KBM-7 (cell line): ENCODE data around the gene SGIP1.
"Not testable (repeated sequence)": the region's sequence is repeated elsewhere in the genome, so short reads cannot be mapped to it uniquely, and the experiment has no call there.

Experiments
- DNase-seq: peaks from one replicate; pipeline ENCODE4 v3.0.0-alpha.2; 2015
- in situ Hi-C: fragments of 300-500 bp; cut with MboI; formaldehyde crosslinking; loops from 2 replicates; pipeline ENCODE4 v1.14.3; 2020; ENCODE audit warnings: low sequenced_read_pairs, low pct_unique_long_range_greater_than_20kb, mixed read lengths

The SGIP1 gene

DNA sequence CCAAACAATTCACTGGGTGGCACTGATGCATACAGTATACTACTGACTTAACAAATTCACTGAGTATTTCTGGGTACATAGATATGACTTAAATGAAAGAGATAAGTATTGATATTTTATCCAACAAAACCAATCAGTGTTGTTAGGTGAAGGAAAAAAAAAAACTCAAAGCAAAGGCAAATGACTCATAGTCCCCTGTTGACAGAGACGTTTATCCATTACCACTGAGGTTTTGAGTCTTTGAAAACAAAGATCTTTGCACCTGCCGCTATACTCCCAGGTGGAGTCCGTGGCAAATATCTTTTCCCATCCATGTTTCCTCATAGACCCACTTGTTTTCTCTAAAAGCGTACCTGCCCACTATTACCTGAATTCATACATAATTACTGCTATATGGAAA is 236.7 kb downstream of the SGIP1 start:
- DNase-seq = no peak
- in situ Hi-C loops = loop anchor here (25.0 kb wide), 2 partner anchors 217 to 367 kb away; partner anchors contain the start of gene C1orf141

DNA sequence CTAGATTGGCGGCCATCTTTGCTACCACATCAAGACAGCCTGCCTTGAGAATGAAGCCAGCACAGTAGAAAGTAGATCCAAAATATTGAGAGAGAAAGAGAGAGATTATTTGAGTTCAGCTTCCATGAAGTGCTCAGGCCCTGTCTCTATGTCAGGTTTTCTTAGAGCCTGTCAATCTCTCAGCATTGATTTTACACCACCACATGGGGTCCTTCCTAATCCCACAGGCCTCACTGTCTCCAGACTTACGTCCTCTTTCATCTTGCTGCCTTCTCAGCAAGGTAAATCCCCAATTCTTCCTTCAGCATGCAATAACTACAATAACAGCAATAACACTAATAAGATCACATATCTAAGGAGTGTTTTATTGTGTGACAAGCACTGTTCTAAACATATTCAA is 239.3 kb downstream of the SGIP1 start:
- no peak for DNase-seq
- in situ Hi-C loops = loop anchor here (25.0 kb wide), 2 partner anchors 214 to 364 kb away; partner anchors contain the start of gene C1orf141

DNA sequence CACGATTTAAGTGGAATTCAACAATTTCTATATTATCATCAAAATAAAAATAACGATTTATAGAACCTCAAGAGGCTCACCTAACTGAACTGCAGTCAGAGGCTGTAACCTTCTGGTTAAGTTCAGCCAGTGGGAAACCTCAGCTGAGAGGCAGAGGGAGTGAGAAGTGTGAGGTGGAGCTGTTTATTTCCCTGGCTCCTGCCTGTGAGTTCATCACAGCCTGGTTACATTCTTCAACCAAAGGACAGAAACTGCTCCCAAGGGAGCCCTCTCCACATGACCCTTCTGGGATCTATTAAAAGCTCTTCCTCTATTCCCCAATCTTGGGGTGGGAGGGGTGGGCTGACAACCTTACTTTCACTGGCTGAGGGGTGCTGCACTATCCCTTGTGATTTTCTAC is 240.5 kb downstream of the SGIP1 start:
- in situ Hi-C loops = loop anchor here (25.0 kb wide), 2 partner anchors 213 to 363 kb away; partner anchors contain the start of gene C1orf141

DNA sequence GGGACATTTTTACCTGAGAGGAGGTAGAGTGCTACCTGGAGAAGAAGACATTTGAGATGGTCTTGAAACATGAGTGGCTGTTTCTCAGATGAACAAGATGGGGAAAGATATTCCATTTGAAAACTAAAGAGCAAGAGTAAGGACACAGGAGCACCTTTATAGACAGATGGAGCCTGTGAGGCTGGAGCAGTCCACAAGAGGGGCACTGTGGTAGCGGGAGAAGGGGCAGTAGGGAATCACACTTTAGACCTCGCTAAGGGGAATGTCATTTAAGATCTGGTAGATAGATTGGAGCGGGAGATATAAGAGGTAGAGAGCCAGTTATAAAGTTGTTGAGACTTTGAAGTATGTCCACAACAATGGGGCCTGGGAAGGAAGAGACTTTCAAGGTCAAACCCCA is 241.7 kb downstream of the SGIP1 start:
- no peak for DNase-seq
- in situ Hi-C loops = no loop called here

More for the DNA sequence above, 240.5 kb downstream of the SGIP1 start:
- DNase-seq = no peak

DNA sequence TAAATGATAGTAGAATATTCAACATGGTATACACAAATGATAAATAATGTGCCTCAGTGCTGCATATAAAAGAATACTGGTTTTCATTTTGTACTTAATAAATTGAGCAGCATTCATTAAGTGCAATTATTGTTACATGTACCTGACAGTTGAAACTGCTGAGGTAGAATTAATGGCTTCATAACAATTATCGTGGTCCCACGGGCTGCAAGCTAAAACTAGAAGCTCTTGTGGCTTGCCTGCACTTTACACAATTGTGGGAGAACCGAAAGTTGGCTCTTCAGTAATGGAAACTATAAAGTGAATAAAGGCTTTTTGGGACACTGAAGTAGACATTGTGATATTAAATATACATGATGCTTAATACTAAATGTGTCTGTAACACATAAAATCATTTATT is 243.9 kb downstream of the SGIP1 start:
- DNase-seq = no peak
- in situ Hi-C loops = no loop called here

DNA sequence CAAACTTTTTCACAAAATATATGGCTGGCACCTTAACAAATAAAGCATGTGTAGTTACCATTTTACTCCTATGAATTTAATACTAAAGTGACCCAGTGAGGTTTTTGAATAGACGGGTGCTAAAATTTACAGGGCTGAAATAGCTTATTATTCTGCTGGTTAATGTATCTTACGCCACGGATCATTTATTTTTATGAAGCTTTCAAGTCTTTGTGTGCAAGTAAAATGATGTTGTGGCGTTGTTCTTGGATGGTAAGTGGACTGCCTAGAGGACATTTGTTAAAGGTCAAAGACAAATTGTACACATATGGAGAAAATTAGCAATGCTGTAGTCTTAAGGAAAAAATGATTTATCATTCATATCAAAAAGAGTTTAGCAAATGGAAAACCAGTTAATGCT is 244.3 kb downstream of the SGIP1 start:
- in situ Hi-C loops = no loop called here
- no peak for DNase-seq

DNA sequence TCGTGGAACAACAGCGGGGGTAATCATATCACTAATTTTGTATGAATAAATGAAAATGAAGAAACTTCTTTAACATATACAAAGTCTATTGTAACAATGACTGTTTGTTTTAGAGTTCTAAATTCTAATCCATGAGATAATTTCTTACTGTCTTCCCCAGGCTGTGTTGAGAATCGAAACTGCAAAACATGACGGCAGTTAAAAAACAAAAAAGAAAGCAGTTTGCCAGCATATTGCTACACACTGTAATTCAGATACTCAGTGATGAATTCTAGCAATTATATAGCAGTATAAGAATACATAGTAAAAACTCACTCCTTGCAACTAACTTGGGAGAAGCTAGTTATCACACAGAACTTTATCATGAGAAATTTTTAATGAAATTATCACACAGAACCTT is 245.0 kb downstream of the SGIP1 start:
- in situ Hi-C loops = no loop called here

DNA sequence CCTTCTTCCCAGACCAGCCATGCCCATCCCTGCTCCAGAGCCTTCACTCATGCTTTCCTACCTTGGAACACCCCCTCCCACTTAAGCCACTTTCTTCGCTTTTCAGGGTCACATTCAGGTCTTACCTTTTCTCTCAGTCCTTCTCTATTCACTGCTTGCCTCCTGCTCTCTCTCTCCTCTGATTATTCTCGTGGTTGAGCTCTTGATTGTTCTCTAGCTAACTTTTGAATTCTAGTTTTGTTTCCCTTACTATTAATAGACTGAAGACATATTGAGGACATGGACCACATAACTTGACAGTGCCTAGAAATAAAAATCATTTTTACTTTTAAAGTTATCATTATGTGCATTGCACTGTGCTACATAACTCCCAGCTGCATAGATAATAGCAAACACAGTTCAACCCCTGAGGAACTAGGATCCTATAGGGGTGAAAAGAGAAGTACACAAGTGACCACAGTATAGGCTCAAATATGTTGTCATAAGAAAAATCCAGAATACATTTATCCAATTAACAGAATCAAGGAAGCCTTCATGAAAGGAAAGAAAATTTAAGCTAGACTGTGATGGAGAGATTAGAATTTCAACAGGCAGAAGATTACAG is 245.6 kb downstream of the SGIP1 start:
- no peak for DNase-seq
- in situ Hi-C loops = no loop called here

More for the DNA sequence above, 245.0 kb downstream of the SGIP1 start:
- DNase-seq = no peak

DNA sequence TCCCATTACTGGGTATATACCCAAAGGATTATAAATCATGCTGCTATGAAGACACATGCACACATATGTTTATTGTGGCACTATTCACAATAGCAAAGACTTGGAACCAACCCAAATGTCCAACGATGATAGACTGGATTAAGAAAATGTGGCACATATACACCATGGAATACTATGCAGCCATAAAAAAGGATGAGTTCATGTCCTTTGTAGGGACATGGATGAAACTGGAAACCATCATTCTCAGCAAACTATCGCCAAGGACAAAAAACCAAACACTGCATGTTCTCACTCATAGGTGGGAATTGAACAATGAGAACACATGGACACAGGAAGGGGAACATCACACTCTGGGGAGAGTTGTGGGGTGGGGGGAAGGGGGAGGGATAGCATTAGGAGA is 251.8 kb downstream of the SGIP1 start:
- in situ Hi-C loops, DNase-seq: not testable (repeated sequence)

DNA sequence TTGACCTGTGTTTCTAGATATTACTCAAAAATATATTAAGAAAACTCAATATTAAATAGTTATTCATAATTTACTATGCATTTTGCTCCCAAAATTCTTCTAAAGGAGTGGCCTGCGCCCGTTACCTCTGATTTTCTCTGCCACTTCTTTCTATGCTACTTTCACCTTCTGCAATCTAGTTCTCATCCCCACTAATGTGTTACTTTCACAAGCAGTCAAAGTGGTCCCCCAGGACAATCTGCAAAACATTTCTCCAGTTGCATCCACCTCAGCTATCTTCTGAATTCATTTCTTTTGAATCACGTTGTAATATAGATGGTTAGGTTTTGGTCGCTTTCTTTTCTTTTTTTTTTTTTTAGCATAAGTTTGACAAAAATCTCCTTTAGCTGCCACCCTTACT is 253.7 kb downstream of the SGIP1 start:
- in situ Hi-C loops = no loop called here
- no peak for DNase-seq

DNA sequence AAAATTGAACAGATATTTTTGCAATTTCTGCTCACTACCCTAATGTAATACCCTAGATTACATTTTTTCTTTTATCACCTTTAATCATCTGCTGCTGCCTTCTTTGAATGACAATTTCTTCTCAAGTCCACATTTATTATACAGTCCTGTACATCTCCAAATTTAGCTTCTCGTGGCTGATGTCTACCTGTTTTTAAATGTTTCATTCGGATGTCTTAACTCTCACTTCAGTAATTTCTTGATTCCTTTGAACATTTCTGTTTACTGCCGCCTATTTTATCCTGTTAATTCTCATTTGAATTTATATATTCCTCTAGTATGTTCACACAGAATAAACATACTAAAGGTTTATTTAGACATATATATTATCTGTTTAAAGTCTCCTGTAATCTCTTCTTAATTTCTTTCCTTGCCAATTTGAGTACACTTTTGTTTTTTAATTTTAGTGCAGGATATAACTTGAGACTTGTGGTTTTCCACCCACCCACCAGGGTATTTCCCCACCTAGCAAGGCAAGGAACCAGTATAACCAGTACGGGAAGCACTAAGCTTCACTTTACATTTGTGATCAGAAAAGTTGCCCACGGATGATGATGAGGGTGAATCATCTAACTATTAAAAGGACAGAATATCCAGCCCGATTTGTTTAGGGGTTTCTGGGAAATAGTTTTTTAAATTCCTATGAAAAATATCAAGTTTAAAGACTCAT is 254.4 kb downstream of the SGIP1 start:
- in situ Hi-C loops = no loop called here
- no peak for DNase-seq

DNA sequence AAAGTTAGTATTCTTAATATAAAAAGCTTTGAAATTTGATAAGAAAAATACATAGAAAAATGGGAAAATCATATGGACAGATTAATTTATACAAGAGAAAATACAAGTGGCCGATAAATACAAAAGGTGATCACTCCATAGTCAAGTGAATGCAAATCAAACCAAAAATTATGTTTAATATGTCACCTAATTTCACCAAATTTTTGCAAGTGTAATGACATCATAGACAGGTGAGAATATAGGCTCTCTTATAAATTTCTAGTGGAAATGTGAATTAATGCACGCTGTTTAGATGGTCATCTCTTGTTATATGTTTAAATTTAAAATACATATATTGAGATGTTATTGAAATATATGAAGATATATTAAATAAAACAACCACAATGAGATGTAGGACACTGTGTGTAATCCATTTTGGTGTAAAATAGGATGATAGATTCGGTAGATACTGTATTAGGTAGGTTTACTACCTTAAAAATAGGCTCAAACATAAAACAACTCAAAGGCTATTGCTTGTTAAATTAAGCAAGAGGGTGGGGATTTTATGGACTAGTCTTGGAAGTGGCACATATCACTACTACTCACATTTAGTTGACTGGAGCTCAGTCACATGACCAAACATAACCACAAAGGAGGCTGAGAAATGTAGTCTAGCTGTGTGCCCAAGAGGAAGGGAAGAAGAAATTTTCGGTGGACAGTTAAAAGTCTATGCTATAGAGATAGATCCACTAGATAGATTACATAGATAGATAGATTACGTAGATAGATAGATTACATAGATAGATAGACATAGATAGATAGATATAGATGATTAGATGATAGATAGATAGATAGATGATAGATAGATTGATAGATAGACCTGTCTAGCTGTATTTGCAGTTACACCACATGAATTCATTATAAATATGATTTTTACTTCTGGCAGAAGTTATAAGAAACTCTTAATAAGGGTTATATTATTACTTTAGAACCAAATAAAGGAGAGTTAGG is 258.0 kb downstream of the SGIP1 start:
- in situ Hi-C loops = no loop called here
- peak; percentile 13 for DNase-seq

DNA sequence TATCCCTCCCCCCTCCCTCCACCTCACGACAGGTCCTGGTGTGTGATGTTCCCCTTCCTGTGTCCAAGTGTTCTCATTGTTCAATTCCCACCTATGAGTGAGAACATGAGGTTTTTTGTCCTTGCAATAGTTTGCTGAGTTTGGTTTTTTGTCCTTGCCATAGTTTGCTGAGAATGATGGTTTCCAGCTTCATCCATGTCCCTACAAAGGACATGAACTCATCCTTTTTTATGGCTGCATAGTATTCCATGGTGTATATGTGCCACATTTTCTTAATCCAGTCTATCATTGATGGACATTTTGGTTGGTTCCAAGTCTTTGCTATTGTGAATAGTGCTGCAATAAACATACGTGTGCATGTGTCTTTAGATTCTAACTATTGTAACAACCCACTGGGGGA is 261.9 kb downstream of the SGIP1 start:
- DNase-seq, in situ Hi-C loops: not testable (repeated sequence)
